Stimulated activated CD4-positive, alpha-beta T cell treated with anti-CD3 and anti-CD28 coated beads, Interleukin-12 subunit alpha, Interleukin-12 subunit beta, amount 100 ng/mL, for 24 hours (primary cell): ENCODE results near the gene RAET1G.
"Not testable (repeated sequence)": the region's sequence is repeated elsewhere in the genome, so short reads cannot be mapped to it uniquely, and the experiment has no call there.

Experiments
- DNase-seq, 2 experiments: peaks; one replicate each; pipeline ENCODE4 v3.0.0-alpha.2; 2020; ENCODE audit warnings: low read depth in 2 of 2

RAET1G gene

DNA sequence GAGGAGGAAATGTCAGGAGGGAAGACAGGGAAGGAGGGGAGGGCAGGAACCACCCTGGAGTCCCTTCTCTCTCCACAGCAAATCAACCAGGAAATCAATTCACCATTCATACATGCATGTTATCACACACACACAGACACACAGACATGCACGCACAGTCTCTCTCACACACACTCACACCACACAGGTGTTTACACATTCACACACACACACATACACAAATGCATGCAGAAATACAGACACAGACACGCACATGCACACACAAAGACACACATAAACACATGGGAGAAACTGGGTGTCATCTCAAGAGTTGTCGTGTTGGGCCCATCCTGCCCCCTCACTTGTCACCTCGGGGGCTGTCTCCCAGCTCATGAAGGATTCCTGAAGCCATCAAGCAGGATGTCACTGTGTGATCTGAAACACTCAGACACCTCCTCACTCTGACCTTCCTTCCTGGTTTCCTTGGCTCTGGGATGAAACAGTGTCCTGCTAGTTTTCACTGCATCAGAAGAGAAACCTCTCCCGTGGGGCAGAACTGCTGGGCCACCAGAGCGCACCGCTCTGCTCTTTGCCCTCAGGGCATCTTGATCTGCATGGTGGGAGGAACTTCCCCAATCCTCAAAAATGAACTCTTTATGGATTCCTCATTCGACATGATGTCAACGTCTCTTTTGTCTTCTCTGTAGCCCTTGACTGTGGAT is 9.2 kb downstream of the RAET1G start:
- no peak for DNase-seq

DNA sequence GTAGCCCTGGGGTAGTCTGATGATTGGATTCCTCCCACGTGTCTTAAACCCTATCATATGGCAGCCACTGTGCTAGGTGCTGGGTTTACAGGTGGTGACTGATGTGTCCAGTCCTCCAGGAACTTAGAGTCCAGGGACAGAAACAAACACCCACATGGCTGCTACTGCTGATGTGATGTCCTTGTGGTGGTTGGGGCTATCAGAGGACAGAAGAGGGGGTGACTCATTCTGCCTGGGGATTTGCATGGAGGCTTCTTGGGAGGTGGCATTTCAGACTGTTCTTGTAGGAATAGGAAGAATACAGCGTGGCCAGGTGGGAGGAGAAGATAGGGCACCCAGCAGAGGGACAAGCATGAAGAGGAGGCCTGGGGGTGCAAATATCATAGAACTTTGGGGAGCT is 9.8 kb downstream of the RAET1G start:
- DNase-seq, result no peak

DNA sequence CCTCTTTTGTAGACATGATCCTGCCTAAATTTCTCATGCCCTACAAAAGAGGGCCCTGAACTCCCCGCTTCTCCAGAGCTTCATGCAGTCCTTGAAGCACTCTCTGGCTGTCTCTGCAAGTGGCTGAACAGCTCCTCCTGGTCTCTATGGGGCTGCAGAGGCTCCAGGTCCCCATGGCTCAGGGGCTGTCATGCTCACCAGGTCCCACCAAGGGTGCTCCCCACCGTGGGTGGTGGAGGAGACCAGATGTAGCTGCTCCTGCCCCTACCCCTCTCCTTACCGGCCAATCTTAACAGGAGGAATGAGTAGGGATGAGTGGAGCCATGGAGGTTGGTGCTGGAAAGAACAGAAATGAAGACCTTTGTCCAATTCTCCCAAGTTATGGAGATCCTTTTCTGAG is 10.2 kb downstream of the RAET1G start:
- DNase-seq, result not testable (repeated sequence)

DNA sequence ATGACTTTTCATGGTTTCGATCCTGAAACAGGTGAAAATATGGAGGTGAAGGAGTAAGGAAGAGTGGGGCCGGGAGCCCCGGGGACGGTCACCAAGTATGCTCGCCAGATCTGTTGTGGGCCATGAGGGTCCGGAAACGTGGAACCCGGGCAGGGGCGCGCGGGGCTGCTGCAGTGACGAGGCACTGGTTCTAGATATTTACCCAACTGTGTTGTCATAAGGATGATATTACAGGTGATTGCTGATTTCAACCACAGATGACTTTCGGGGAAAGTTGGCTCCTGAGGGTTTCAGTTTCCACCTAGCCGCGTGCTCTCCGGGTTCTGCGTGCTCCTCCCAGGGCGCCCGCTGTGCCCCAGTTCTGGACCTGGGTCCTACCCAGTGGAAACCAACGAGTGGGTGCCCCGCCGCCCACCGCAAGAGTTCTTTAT is 12.2 kb downstream of the RAET1G start:
- DNase-seq, result no peak

DNA sequence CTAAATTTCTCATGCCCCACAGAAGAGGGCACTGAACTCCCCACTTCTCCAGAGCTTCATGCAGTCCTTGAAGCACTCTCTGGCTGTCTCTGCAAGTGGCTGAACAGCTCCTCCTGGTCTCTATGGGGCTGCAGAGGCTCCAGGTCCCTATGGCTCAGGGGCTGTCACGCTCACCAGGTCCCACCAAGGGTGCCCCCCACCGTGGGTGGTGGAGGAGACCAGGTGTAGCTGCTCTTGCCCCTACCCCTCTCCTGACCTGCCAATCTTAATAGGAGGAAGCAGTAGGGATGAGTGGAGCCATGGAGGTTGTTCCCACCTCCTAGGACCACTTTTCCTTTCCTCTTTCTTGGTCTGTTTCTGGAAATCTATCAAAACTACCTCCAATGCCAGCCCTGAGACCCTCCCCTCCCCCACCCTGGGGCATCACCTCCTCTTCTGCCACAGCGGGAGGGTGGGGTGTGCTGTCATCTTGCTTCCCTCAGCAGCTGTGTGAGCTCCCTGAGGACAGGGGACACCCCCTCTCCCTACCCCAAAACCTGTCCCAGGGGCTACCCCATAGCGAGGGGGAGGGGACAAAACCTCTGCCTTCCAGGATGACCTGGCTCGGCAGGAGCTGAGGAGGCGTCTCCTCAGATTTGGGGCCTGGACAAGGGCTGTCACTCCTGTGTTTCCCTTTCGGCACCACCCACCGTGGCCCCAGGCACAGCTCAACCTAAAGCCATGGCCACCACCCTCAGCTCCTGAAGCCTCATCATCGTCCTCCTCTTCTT is 13.0 kb downstream of the RAET1G start:
- no peak for DNase-seq

DNA sequence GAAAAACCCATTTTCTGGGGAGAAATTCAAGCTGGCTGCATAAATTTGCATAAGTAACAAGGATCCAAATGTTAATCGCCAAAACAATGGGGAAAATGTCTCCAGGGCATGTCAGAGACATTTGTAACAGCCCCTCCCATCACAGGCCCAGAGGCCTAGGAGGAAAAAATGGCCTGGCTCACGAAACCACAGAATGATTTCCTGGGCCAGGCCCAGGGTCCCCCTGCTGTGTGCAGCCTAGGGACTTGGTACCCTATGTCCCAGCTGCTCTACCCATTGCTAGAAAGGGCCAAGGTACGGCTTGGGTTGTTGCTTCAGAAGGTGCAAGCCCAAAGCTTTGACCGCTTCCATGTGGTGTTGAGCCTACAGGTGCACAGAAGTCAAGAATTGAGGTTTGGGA is 14.4 kb downstream of the RAET1G start:
- DNase-seq, result not testable (repeated sequence)

DNA sequence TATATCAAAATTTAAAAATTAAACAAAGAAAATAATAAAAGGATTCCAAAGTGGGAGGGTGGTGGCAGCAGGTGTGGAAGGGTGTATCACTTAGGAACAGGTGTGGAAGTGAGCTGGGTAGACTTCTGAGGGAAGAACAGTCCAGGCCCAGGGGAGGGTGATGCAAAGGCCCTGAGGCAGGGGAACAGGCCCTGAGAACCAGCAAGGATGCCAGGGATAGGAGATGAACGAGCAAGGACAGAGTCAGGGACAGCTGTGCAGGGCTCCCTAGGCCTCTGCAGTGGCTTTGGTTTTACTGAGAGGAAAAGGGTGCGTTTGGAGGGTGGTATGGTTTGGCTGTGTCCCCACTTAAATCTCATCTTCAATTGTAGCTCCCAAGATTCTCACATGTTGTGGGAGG is 15.6 kb downstream of the RAET1G start:
- no peak for DNase-seq

DNA sequence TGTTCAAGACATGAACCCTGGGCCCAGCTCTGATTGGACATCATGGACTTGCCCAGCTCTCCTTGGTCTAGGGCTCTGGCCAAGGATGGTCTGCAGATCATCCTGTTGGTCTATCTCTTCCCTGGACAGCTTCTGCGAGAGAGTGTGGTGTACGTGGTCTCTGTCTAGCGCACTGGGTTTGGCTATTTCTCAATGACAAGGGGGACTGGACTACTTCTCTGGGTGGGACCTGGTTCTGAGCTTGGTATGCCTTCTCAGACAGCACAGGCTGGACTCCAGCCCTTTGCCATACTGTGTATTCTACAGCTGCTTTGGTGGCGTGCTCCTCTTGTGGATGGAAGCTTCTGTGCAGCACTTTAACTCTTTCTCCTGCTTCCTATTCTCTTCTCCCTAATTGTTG is 16.5 kb downstream of the RAET1G start:
- no peak for DNase-seq

DNA sequence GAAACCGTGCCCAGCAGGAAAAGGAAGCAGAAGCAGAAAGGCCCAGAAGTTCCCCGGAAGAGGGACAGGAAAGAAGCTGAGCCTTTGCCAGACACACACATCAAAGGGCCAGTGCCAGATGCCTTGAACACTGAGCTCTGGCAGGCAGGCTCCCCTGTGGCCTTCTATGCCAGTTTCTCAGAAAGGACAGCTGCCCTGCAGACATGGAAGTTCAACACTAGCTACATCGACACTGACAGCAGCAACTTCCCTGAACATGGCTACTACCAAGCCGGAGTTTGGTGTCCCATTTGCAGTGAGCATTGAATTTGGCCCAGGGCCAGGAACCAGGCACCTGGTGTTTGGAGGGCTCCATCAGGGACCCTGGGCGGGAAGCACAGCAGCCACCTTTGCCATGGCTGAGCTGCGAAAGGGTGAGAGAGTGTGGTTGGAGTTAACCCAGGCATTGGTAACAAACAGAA is 17.0 kb downstream of the RAET1G start:
- no peak for DNase-seq

DNA sequence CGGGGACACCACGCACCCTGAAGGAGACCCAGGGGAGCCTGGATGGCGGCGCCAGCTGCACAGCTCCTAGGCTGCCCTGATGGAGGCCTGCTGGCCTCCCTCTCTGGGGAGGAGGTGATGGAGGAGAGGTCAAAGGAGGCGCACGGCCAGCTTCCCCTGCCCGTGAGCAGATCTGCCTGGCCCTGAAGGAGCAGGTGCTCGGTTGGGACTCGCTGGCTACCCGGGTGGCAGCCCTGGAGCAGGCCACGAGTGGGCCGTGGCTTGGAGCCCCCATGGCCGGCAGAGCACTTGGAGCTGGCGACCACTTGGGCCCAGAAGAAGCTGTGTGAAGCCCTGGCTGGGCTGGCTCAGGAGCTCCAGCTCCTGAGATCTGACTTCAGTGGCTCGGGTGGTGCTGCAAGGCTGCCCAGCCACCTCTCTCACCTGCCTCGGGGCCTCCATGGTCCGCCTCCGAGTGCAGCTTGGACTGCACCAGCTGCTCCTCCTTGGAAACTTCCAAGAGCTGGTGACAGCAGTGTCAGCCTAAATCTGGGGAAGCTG is 17.5 kb downstream of the RAET1G start:
- DNase-seq, result no peak

DNA sequence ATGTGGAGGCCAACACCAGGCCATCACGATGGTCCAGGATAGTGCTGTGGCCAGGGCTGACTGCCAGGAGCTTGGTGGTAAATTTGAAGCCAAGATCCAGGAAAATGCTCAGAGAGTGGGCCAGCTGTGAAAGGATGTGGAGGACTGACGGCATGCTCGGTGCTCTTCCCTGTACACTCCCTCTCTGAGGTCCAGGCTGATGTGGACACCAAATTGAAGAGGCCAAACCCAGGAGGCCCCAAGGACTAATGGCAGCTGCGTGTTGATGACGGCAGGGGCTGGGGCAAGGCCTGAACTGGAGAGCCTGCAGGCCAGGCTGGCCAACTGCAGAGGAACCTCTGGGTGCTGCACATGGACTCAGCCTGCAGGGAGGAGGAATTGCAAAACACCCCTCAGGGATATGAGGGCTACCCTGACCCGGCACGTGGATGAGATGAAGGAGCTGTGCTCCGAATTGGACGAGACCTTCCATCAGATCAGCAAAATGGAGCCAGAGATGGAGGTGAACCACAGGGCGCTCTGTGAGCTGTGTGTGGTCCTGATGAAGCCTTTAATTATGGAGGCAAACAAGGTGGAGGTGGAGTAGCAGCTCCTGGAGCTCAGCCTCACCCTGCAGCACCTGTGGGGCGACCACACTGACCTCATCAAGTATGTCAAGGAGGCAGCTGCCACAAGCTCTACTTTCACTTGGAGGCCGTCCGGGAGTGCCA is 18.1 kb downstream of the RAET1G start:
- DNase-seq, result no peak

DNA sequence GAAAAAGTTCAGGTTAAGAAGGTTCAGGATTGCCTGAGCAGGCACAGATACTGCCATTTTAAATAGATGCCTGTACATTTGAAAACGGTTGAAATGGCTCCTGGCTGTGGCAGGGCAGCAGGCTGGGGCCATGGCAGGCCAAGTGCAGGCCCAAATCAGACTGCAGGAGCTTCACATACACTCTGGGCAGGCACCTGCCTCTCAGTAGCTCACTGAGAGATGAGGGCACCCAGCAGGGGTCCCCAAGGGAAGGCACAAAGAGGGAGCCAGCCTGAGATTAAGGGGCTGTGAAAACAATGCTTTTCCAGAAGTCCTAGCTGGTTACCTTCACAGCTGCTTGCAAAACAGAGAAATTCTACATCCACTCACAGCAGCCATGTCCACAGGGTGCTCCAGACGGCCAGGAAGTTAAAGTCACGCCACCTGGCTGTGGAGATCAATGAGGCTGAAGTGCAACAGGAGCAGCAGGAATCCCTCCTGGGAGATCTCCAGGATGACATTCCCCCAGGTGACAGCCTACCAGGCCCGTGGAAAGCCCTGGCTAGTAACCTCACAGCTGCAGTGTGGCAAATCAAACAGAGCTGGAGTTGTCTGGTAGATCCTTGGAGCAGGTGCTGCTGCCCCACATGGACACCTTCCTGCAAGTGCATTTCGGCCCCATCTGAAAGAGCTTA is 18.8 kb downstream of the RAET1G start:
- DNase-seq, result no peak

DNA sequence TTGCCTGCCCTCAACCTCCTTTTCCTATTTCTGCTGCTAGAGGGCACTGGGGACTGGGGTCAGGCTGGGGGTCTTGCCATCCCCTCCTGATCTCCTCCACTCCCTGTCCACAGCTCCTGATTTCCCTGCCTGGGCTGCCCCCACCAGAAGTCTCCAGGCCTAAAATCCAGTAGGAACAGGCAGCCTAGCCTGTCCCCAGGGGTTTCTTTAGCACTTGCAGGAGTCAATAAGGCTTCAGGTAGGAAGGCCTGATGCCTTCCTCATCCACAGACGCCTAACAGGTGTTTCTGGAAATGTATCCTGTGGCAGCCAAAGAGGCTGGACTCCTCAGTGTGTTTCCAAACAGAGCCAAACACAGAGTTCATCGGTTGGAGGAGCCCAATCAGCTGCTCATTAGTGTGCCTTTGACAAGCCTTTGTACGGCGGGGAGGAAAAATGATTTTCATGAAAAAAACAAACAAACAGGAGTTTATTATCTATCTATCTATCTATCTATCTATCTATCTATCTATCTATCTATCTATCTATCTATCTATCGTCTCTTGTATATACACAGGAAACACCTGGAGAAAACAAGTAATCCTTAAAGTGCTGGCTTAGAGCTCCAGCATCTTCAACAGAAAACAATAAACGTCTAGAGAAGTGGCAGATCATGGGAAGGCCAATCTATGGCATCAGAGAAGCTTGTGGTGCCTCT is 21.3 kb downstream of the RAET1G start:
- DNase-seq, result no peak

DNA sequence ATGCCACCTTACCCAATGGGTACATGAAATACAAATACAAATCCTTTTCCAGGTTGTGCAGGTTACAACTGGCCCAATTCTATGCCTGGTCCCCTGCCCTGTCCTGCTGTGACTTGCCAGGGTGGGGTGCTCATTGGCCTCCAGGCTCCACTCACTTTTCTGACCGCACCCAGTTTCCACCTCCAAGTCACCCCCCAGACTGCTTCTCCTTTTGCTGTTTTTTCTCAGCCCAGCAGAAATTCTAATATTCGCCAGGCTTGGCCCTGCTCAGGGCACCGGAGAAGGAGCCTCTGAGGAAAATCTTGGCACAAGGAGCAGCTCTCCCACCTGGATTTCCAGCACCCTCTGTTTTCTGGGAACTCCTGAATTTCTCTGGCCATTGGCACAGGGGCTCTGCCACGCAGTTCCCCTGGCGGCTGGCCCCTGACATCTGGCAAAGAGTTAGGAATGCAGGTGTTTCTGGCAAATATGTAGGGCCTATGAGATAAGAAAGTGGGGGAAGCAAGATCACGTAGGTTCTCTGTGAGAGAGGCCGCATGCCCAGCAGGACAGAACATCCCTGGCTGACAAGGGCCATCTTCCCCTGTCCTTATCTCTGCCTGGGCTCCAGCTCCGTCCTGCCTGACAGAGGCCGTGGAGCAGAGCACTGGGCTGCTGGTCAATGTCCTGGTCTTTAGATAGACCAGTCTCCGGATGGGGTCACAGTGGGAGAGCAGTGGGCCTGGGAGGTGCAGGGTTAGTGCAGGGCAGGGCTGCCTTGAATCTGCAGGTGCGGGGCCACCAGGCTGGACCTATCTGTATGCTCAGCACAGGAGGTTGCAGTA is 22.1 kb downstream of the RAET1G start:
- no peak for DNase-seq

DNA sequence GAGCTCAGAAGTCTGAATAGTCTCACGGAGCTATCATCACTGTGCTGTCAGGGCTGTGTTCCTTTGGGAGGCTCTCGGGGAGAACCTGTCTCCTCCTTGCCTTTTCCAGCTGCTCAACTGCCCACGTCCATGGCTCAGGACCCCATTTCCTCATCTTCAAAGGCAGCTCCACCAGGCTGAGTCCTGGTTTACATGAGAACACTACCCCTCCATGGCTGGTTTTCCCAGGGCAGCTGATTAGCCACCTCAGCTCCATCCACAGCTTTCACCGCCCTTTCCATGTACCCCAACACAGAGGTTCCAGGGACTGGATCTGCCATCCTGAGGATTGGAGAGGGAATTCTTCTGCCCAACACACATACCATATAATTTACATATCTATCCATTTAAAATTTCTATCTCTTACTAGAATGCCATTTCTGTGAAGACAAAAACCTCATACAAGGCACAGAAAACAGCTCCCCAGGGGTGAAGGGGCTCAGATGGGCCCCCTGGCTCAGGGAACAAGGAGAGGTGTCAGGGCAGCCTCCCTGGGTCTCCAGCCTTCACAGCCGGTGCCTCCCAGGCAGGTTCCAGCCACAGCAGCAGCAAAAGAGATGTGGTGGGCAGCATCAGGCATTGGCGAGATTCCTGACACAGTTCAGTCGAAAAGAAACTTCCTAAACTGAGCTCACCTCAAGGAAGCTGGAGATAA is 22.8 kb downstream of the RAET1G start:
- no peak for DNase-seq

DNA sequence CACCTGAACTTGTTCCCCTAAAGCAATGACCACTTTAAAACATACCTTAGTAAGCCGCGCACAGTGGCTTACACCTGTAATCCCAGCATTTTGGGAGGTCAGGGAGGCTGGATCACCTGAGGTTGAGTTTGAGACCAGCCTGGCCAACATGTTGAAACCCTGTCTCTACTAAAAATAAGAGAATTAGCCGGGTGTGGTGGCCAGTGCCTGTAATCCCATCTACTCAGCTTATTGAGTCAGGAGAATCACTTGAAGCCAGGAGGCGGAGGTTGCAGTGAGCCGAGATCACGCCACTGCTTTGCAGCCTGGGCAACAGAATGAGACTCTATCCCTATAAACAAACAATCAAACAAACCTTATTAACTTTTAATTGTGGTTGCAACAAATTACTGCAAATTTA is 23.4 kb downstream of the RAET1G start:
- DNase-seq, result no peak

DNA sequence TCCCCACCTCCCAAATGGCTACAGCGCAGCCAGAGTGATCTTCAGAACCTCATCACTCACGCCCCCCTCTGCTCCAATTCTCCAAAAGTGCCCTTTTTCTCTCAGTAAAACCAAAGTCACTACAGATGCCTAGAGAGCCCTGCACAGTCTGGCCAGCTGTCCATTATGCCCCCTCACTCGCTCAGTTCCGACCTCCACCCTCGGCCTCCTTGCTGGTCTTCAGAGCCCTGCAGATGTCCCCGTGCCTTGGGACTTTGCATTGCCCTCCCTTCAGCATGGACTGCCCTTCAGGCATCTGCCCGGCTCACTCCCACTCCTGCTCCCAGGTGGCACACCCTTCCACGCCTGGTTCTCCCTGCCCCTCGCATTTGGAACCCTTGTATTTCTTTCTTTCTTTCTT is 24.0 kb downstream of the RAET1G start:
- DNase-seq, result no peak

DNA sequence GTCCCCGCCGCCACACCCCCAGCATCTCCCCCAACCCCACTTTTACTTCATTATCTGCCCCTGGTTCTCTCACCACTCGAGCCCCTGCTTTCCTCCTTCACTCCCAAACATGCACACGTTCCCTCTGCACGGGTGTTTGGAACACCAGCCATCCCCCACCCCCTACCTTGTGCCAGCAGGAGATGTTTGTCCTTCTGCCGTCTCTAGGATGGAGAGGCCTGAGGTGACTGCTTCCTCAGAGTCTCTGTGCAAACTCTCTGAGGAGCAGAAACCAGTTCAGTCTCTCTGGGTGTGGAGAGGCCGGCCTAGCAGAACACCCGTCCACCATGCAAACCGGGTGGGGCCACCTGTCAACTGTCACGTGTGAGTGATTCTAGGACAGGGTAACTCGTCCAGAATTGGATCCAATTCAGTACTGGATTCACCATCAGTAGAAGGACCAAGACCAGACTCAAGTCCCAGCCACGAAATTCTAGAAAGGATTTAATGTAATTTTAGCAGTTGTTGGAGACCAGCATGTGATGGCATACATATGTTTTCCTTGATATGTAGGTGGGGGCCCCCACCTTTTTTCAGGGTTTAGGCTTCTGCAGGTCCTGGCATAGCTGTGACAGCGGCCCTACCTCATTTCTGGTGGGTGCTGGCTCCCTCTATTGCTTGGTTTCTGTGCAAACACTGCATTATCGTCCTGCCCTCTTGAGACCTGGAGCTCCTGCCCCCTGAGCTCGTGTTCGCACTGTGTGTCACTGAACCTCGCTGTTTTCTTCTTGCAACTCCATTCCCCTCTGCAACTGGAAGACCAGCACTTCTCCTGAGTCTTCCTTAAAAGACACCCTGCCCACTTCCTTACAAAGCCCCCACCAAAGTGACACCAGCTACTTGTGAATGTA is 24.8 kb downstream of the RAET1G start, which contains the start of gene RAET1E:
Gene RAET1E (minus strand): TSS at position 259 of the 890 bp plus-strand sequence. CDS start 7,212 bp downstream, outside the sequence.
- no peak for DNase-seq
